GM19463 (cell line): ENCODE results near the gene RIC1.

ENCODE experiments used
- ATAC-seq: cut with Tn5 transposase; IDR thresholded peaks from one replicate; pipeline ENCODE4 v1.9.1; 2021; ENCODE audit warnings: mild to moderate bottlenecking, moderate library complexity; ENCODE audit not compliant: unreplicated experiment

RIC1 gene

GRCh38 chr9:5820425-5820824 is 191.5 kb downstream of the RIC1 start:
- ATAC-seq, result no peak

DNA sequence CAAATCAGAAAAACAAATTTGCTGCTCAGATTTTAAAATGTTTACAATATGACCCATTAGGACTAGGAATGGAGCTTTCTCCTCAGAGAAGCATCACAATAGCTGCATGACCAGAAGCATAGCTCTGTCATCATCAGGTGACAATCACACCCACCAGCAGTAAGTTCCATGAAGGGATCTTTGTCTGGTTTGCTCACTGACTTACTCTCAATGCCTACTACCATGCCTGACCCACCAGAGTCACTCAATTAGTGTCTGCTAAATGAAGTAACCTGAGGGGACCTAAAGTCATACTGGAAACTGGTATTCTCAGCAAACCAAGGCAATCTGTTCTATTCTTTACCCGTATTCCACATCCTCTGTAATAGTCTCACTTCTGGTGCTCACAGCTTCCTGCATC is 196.3 kb downstream of the RIC1 start:
- no peak for ATAC-seq
